Ishikawa (cell line): ENCODE measurements around the gene MAP1LC3A.

ENCODE experiments used
- CEBPB ChIP-seq: IDR thresholded peaks from 2 replicates; pipeline ENCODE4 v1.6.1; 2012
- CREB1 ChIP-seq: IDR thresholded peaks from 2 replicates; pipeline ENCODE4 v1.6.1; 2012; ENCODE audit warnings: low read depth
- EGR1 ChIP-seq: IDR thresholded peaks from 2 replicates; pipeline ENCODE4 v1.6.1; 2012
- EP300 ChIP-seq: IDR thresholded peaks from 2 replicates; pipeline ENCODE4 v1.6.1; 2012; ENCODE audit warnings: borderline replicate concordance
- FOXM1 ChIP-seq: IDR thresholded peaks from 2 replicates; pipeline ENCODE4 v1.6.1; 2012; ENCODE audit warnings: low read depth, borderline replicate concordance
- MAX ChIP-seq: IDR thresholded peaks from 2 replicates; pipeline ENCODE4 v1.6.1; 2012
- NFIC ChIP-seq: IDR thresholded peaks from 2 replicates; pipeline ENCODE4 v1.6.1; 2012
- RAD21 ChIP-seq: IDR thresholded peaks from 2 replicates; pipeline ENCODE4 v1.6.1; 2012; ENCODE audit warnings: low read depth
- REST ChIP-seq: IDR thresholded peaks from 2 replicates; pipeline ENCODE4 v1.6.1; 2012; ENCODE audit warnings: low read depth, mild to moderate bottlenecking
- TAF1 ChIP-seq: IDR thresholded peaks from 2 replicates; pipeline ENCODE4 v1.6.1; 2012; ENCODE audit warnings: low read depth, mild to moderate bottlenecking
- TCF12 ChIP-seq: IDR thresholded peaks from 2 replicates; pipeline ENCODE4 v1.6.1; 2012; ENCODE audit warnings: low read depth
- TEAD4 ChIP-seq: IDR thresholded peaks from 2 replicates; pipeline ENCODE4 v1.6.1; 2012
- USF1 ChIP-seq: IDR thresholded peaks from 2 replicates; pipeline ENCODE4 v1.6.1; 2012
- YY1 ChIP-seq: IDR thresholded peaks from 2 replicates; pipeline ENCODE4 v1.6.1; 2012; ENCODE audit warnings: low read depth
- ZBTB7A ChIP-seq: IDR thresholded peaks from 2 replicates; pipeline ENCODE4 v1.6.1; 2012; ENCODE audit warnings: low read depth

MAP1LC3A gene

GRCh38 chr20:34536798-34537394, 21.6 kb upstream of the MAP1LC3A start:
- TF ChIP-seq FOXM1 (no peak), MAX (no peak), USF1 (no peak), NFIC (no peak), TAF1 (no peak), RAD21 (no peak), ZBTB7A (no peak), CREB1 (no peak), YY1 (no peak)

- TF ChIP-seq TCF12 (no peak), TAF1 (no peak), CEBPB (no peak), RAD21 (no peak), MAX (no peak), NFIC (no peak), EP300 (no peak), FOXM1 (no peak), YY1 (no peak), TEAD4 (no peak), EGR1 (no peak), ZBTB7A (no peak), USF1 (no peak)
These were observed 20.9 kb upstream of the MAP1LC3A start for GRCh38 chr20:34537651-34538050.

GRCh38 chr20:34538671-34539123, 19.8 kb upstream of the MAP1LC3A start:
- TF ChIP-seq TEAD4, result no peak
- TF ChIP-seq RAD21, result peak; percentile 53

GRCh38 chr20:34539756-34540155, 18.8 kb upstream of the MAP1LC3A start:
- TF ChIP-seq TAF1 (no peak), ZBTB7A (no peak), TEAD4 (no peak)

GRCh38 chr20:34540596-34541263, 17.8 kb upstream of the MAP1LC3A start:
- TF ChIP-seq YY1 (no peak), TCF12 (no peak), EP300 (no peak), TEAD4 (no peak), TAF1 (no peak), NFIC (no peak), EGR1 (no peak), ZBTB7A (no peak), REST (no peak), MAX (no peak), CEBPB (no peak), USF1 (no peak), FOXM1 (no peak)

- TF ChIP-seq REST (no peak), FOXM1 (no peak), CREB1 (no peak), RAD21 (no peak), ZBTB7A (no peak), EP300 (no peak), MAX (no peak), EGR1 (no peak), TCF12 (no peak), TEAD4 (no peak)
These were observed 17.1 kb upstream of the MAP1LC3A start for GRCh38 chr20:34541264-34541901.
